NK-92 (cell line): ENCODE data around the gene ITPR2.
"Not testable (repeated sequence)": the region's sequence is repeated elsewhere in the genome, so short reads cannot be mapped to it uniquely, and the experiment has no call there.

Experiments used
- DNase-seq: peaks from one replicate; lab custom pipeline; 2025; ENCODE audit not compliant: unreplicated experiment; lab: John Stamatoyannopoulos, UW

The ITPR2 gene

DNA sequence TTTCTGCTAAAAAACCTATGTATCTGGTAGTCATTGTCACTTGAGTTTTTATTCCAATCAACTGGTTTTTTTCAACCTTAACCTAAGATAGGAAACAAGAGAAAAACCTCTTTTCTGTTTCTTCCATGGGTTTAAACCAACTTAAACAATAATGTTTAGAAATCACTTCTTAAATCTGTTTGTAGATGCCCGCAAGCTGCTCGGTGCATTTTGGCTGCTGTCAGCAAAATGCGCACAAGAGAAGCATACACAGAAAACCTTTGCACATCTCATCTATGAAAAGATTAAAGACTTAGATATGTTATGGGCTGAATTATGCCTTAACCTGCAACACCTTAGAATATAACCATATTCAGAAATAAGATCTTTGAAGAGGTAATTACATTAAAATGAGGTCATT is 299.8 kb downstream of the ITPR2 start:
- no peak for DNase-seq

DNA sequence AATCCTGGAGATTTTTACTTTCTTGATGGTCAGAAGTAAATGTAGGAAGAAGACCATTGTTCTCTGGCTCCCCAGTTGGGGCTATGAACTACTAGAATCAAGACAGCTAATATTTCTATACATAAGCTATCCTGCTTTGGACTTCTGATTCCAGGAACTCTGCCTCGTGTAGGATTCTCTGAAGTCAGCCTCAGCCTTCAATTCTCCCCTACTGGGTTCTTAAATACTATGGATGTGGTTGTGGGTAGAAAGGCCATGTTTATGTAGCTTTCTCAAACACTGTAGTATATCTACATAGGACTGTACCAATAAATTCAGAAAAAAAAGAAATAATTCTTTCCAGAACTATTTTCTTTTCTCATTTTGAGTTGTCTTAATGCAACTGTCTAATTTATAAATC is 302.5 kb downstream of the ITPR2 start:
- DNase-seq, result no peak

DNA sequence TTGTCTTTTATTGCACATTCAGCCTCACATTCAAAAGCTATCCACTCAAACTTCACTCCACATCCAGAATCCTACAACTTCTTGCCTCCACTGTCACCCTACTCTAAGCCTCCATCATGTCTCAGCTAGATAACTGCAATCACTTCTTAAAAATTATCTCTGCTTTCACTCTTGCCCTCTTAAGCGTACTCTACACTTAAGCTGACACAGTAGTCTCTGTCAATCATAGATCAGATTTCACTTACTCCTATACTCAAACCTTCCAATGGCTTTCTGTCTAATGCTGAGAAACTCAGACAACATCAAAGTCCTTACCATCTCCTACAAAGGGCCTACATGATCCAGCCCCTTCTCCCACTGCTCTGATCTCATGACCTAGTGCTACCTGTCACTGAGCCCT is 304.1 kb downstream of the ITPR2 start:
- no peak for DNase-seq

DNA sequence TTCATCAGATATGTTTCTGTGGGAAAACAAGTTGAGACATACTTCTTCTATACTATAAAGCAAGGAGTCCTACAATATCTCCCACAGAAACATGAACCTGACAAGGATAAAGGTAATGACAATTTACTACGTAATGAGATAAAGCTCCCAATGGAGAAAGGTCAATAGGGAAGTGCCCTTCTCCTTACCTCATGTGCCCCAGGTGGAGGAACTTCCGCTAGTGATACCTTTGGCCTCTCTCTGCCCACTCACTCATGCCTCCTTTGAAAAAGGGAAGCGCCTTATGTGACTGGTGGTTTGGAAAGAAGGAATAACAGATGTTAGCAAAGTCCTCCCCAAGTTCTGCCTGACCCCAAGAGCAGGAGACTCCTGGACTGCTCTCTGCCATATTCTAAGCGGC is 305.3 kb downstream of the ITPR2 start:
- no peak for DNase-seq

DNA sequence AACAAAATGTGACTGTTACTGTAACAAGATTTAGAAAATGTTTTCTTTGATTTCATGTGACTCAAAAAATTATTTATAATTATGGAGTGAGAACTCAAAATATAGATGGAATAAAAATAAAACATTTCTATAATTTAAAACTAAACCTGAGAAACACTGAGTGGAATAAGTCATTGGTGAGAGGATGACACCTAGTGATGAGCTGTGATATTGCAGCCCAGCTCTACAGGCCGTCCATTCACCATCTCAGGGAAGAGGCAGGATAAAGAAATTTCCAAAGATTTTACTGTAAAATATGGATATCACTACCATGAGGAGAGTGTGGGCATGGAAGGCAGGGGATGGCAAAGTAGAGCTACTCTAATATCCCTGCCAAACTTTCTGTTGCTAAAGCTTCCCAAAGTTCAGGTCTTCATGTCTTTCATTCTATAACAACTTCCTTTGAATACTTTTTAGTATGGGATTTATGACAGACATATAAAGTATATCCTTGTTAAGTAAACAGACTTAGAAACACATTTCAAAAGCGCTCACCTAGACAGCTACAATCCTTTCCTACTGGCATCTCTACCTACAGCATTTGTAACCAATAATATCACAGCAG is 308.0 kb downstream of the ITPR2 start:
- DNase-seq, result no peak

DNA sequence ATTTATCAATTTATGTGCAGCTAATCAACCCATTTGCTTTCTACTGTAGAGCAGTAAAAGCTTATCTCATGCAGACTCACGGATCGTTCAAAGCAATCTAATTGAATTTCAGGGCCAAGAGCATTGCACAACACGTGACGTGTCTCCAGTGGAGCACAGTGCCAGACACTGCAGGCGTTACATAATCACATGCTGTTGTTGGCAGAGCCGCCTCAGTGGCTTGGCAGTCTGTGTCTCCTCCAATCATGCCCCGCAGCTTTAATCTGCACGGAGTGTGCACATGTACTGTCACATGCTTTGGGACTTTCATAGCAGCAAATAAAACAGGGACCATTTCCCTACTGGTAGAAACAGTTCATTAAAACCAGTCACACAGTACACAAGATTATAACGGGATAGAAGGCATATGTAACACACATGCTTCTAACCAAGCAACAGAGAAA is 309.3 kb downstream of the ITPR2 start:
- no peak for DNase-seq

DNA sequence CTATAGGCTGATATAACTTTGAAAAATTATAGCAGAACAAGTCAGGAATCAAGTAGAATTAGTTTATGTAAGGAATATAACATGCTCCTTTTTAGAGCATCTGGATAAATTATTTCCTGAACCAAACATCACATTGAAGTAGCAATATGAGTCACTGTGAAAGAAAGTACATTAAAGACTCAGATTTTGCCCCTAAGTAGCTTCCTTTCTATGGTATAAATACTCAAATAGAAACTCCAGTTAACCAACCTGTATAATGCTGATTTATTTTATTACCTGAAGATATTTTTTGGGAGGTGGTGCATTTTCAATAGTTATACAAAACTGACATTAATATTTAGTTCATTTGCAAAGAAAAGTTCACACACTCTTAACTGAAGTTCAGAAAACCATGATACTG is 312.1 kb downstream of the ITPR2 start:
- no peak for DNase-seq

DNA sequence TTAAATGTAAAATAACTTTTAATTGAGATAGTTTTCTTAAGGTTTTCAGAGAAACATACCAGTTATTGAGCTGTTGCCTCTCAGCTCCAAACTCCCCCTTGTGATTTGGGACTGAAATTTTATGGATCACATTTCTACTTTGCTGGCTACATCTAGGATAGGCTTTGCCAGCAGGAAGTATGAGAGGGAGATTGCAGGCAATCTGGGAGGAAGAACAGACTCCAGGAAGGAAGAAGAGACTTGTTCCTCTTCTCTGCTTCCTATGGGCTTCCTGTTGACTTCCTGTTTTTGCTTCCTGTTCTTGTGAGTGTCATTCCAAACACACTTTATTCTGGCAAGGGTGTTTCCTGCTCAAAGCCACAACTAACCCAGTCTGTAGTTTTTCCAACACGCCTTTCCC is 312.9 kb downstream of the ITPR2 start:
- no peak for DNase-seq

DNA sequence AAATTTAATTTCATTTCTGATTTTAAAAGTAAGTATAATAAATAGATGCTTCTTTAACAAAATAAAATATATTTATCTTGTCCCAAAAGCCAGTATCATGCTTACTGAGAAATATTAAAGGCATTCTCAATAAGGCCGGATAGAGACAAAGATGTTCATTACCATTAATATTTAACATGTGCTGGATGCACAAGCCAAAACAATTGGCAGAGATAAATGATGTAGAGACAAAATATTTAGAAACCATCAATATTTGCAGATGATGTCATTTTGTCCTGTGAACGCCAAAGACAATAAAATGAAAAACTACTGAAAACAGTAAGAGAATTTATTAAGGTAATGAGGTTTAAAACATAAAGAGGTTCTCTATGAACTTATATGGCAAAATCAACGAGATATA is 313.5 kb downstream of the ITPR2 start:
- DNase-seq, result no peak

DNA sequence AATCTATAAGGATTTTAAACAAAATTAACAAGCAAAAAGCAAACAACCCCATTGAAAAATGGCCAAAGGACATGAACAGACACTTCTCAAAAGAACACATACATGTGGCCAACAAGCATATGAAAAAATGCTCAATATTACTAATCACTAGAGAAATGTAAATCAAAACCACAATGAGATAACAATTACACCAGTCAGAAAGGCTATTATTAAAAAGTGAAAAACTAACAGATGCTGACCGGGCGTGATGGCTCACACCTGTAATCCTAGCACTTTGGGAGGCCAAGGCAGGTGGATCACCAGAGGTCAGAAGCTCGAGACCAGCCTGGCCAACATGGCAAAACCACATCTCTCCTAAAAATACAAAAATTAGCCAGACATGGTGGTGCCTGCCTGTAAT is 315.7 kb downstream of the ITPR2 start:
- not testable (repeated sequence) for DNase-seq

DNA sequence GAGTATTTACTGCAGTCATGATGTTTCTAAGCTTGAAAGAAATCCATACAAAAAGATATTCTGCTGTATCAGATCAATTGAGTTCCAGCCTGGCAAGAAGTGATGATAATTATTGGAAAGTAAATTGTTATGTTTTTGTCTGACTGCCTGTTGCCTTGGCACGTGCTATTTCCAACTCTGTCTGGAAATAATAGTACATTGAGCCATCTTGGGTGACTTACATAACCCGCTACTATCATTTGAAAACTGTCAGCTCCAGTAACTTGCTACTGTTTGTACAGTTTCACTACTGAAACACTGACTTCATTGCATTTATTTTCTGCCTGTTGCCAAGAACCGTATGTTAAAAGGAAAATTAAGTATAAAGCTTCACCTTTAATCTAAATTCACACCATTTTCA is 318.6 kb downstream of the ITPR2 start:
- DNase-seq, result no peak

DNA sequence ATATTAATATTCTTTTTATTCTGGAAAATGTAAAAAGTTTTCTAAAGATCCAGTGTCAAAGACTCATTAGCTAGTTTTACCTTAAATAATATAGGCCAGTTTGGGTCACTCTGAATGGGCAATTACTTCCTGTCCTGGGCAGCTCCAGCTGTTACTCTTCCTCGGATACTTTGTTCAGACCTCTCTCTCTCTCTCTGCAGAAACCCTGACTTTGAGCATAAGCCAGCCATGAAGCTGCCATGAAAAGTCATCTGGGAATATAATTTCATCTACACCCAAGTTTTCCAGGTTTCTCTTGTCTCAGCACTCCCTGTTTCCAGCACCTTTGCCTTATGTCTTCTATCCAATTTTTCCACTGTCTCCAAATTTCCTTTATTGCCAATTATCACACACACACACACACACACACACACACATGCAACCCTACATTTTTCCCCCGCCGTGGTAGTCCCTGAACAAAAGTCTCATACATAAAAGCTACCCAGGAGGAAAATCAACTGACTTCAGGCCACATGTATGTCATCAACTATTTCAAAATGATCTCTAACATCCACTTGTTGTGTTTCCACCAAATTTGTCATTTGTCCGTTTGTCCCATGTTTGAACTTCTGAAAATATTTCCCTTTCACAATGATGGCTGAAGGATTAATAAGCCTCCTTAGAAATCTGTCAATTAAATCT is 319.5 kb downstream of the ITPR2 start:
- no peak for DNase-seq

DNA sequence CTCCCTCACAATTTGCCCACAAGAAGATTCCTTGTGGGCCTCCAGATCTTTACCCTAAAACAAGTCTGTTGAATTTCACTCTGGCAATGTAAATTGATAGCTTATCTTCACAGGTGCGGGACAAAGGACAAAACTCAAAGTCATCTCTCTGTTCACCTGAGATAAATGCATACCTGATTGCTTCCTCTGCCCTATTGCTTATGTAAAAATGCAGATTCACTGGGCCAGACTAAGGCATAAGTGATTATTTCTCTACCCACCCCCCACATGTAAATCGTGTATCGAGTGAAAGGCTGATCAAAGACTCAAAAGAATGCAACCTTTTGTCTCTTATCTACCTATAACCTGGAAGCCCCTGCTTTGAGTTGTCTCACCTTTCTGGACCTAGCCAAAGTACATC is 320.8 kb downstream of the ITPR2 start:
- no peak for DNase-seq

DNA sequence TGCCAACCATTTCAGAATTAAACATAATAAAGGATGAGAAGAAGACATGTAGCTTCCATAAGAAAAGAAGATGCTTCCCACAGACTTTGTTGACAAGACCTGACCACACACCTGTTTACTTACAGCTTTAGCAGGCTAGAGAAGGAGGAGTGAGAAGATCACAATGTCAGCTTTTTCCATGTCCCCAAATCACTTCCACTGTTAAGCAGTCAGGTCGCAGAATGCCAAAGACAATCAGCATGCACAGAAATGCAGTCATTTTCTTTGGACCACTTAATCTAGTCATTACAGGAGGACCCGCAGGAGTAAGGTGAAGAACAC is 322.7 kb downstream of the ITPR2 start:
- no peak for DNase-seq

DNA sequence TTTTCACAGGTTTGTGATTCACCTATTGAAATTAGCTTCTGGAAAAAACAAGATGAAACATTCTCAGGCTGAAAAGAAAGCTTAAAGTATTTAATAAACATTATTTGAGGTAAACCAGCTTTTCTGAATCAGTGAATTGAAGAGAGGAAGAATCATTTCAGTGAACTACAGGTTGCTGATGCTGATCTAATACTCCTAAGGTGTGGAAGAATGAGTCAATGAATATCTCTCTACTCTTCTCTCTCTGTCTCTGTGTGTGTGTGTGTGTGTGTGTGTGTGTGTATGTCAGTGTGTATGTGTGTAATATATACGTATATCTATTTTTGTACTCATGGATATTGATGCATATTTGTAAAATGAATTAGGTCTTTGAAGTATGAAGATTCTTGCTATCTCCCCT is 325.4 kb downstream of the ITPR2 start:
- no peak for DNase-seq

DNA sequence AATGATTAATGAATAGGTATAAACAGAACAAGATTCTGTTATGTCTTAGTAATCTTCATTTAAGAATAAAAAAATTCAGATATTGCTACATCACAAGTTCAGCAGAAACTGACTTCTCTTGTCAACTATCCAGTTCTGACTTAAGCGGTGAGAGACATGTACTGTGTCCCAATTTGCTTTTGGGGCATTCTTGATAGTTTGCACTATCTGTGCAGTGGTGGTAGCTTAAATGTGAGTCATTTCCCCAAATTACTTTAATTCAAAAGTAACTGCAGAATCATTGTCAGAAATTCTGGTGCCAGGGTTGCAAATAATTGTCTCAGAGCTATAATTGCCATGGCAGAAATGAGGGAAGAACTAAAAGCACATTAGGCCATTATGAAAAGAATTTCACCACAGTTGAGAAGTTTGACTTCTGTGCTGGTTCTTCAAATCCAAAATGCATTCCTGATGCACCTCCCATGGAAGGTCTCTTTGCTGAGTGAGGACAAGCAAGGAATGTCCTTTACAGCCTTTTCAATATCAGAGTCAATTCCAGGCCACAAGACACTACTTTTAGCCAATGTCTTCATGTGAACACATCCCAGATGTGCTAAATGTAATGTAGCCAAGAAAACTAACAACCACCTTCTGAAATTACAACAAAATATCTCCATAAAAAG is 332.9 kb downstream of the ITPR2 start:
- no peak for DNase-seq

DNA sequence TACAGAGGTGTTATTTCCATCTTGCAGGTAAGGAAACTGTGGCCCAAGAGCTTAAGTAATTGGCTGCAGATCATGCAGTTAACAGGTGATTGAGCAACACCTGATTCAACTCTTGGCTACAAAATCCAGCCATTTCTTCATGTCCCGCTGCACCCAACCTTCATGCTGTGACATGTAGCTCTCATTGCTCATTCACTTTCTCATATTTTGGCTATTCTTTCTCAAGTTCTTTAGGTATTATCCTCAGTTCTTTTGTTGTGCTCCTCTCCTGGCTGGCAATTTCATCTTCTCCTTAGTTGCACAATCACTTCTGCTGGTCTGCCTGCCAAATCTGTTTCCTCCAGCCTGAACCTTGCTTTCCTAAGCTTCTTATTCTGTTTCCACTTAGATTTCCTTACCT is 336.8 kb downstream of the ITPR2 start:
- DNase-seq, result no peak

DNA sequence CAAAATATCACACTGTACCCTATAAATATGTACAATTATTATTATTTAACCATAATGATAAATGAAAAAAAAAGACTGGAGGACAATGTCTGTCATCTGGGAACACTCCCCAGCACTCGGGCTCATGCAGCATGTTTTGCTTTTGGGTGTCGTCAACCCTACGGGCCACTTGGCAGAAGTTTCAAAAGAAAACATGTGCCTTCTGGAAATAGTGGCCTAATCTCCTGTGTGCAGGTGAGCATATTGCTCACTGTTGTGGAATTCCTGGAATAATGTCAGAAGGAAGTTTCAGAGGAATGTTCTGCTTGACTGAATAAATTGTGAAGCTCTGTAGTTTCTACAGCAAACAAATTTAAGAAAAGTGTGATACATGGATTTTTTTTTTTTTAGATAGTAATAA is 339.3 kb downstream of the ITPR2 start:
- no peak for DNase-seq

DNA sequence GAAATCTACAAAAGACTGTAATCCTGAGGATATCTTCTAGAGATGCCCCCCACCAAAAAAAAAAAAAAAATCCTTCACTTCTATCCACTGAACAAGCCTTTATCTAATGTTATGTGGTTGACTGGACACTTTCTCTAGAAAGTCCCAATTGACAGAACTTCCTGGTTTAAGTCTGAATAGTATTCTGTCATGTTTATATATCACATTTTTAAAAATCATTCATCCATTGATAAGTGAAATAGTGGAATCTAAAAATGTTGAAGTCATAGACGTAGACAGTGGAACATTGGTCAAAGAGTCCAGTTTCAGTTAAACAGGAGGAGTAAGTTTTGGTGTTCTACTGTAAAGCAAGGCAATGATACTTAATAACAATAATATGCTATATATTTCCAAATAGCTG is 340.6 kb downstream of the ITPR2 start:
- DNase-seq, result no peak

DNA sequence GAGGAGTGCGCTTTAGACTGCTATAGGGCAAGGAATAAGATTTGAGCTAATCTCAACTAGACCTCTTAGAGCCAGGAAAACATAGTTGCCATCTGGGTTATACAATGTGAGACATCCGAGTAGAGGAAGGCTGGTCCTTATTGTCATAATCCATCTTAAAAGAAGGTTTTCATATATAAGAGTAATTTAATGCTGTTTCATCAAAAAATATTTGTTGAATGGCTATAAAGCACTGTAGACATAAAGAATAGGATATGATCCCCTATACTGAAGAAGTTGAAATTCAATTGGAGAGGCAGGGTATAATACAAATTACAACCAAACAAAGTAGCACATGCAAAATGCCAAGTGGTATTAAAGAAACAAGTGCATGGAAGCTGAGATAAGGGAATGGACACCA is 343.1 kb downstream of the ITPR2 start:
- DNase-seq, result no peak

DNA sequence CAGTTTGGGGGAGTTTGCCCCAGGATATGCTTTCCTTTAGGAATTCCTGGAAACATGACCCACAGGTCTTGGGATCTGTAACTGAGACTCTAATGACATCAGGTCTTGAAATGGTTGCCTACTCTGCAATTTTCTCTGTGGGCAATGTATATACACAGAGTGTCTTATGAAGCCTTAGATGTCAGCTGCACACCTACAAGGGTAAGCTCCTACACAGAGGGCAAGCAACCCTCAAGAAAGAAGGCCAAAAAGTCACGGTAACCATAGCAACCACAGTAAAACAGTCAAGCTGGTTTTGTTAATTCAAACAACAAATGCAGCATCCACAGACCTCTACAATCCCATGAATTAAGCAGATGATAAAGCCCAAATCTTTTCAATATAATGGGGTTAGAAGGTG is 344.6 kb downstream of the ITPR2 start:
- DNase-seq, result no peak

DNA sequence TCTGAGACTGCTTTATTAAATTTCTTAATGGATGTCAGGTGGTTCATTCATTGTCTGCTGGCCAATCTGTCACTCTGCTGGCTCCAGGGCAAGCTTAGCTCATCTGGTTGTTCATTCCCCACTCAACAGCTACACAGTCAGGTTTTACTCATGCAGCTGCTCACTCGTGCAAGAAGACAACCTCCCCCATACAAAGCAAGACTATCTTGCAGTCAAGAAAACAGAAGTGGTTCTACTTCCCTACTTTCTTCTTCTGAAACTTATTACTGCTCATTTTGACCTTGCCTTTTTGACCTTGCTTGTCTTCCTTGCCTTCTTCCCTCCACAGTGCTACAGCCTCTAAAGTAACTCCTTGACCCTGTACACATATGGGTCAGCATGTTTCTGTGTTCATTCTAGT is 359.7 kb downstream of the ITPR2 start:
- no peak for DNase-seq

DNA sequence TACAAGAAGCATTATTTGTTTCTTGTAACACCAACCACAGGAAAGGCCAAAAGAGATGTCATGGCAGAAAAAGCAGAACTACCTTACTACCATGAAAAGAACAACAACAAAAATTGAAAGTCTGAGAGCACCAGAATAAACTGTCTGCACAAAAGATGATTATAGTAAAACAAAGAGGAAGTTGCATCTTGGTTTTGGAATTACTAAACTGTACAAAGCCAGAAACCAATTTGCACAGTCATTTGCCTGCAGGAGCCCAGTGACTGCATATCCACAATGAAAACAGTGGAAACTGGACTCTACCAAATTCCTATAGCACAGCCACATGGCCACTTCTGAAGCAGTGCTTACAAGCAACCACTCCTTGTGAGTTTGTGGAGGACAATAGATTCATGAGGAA is 361.4 kb downstream of the ITPR2 start:
- no peak for DNase-seq
